Epithelial cell of prostate (primary cell): ENCODE results near the gene TC2N.
"Not testable (repeated sequence)": the region's sequence is repeated elsewhere in the genome, so short reads cannot be mapped to it uniquely, and the experiment has no call there.

Source experiments
- DNase-seq: peaks from one replicate; pipeline ENCODE4 v3.0.0-alpha.2; 2011; ENCODE audit warnings: low read depth, low spot score
- H3K27ac ChIP-seq: fragments of 450-650 bp; 2 replicates; pipeline ENCODE4 v1.5.1; 2017; ENCODE audit warnings: mild to moderate bottlenecking

Gene TC2N

GRCh38 chr14:91867316-91867988, at the start of gene TC2N:
TC2N (minus strand) TSS chr14:91867536; CDS start chr14:91813769, 53,767 bp downstream.
- no peak within 1 kb of the TSS for H3K27ac ChIP-seq
- no peak for DNase-seq

- no peak for DNase-seq
- H3K27ac ChIP-seq, result no peak overlapping the region
Observed at GRCh38 chr14:91912035-91912434, 44.7 kb upstream of the TC2N start.

DNA sequence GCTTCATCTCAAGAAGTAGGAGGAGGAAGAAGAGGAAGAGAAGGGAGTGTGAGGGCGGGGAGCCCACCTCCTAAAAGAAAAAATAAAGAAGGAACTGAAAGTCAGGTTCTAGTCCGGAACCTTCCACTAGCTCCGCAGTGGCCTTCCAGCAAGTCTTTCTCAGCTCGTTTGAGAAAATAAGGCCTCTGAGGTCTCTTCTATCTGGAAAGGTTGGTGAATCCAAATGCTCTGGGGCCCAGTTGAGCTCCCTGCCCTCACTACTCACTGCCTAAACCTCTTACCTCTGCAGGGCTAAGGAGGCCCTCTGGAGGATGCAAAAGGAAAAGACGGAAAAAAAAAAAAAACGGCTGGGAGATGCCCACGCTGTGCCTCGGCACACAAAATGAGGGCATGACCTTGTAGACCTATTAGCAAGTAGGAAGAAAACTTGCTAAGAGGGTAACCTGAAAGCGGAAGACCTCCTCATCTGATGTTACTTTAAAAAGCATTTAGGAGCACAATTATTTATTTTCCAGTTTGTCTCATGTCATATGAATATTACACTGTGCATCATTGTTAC, 44.2 kb upstream of the TC2N start:
- H3K27ac ChIP-seq, result no peak overlapping the region
- peak; percentile 6 for DNase-seq

- DNase-seq, result no peak
- no peak overlapping the region for H3K27ac ChIP-seq
Observed at GRCh38 chr14:91910196-91910595, 42.9 kb upstream of the TC2N start.

- no peak for DNase-seq
Observed at GRCh38 chr14:91906374-91906773, 39.0 kb upstream of the TC2N start.

DNA sequence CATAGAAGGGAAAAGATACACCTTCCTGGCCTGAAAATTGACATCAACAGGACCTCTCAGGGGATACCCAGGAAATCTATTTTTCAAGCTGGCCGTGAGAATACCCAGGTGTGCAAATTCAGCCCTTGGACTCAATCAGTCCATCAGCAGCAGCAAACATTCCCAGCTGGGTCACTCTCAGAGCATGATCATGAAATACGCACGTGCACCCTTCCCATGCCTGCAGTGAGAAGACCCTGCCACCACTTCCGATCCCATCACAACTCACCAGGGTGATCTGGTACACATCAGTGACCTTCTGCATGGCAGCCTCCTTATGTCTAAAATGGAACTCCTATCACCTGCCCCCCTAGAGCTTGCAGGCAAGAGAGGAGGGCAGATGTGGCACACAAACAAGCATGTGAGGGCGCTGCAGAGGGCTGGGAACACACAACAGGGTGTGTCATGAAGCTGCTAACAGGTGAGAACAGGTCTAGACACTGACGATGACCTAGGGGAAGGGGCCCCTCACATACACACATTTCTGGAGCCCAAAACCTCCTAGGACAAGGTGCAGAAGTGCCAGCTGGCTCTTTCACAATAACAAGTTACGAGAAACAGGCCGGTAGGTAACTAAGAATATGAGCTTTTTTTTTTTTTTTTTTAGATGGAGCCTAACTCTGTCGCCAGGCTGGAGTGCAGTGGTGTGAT, 37.8 kb upstream of the TC2N start:
- no peak for DNase-seq
- H3K27ac ChIP-seq, result no peak overlapping the region

More at GRCh38 chr14:91906374-91906773, 39.0 kb upstream of the TC2N start:
- H3K27ac ChIP-seq, result no peak overlapping the region

DNA sequence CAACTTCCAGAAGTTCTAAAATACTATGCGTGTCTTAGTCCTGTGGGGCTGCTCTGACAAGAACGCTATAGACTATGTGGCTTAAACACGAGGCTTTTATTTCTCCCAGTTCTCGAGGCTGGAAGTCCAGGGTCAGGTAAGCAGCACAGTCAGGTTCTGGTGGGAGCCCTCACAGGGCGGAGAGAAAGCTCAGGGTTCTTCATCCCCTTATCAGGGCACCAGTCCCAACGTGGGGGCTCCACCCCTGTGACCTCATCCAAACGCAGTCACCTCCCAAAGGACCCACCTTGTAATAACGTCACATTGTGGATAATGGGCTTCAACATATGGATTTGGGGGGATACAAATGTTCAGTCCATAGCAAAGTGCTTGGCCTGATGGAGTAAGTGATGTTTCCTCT, 37.1 kb upstream of the TC2N start:
- no peak for DNase-seq

DNA sequence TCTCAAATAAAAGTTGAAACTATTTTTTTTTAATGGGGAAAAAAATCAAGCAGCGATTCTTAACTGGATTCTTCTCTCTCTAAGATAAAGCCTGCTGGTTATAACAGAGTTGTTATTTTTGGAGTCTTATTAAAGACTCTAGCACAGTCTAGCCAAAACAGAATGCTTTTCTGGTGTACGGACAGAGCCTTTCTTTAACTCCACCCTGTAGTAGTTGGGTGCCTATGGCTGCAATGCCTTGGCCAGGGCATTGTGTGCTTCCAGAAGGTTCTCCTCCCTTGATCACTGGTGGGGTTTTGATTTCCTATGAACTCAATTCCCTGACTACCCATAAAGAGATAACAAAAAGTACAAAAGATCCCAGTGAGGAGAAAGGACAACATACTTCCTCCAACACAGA, 35.7 kb upstream of the TC2N start:
- H3K27ac ChIP-seq, result no peak overlapping the region
- DNase-seq, result no peak

More for the DNA sequence above, 37.1 kb upstream of the TC2N start:
- no peak overlapping the region for H3K27ac ChIP-seq

- no peak overlapping the region for H3K27ac ChIP-seq
- DNase-seq, result no peak
Observed at GRCh38 chr14:91902336-91902735, 35.0 kb upstream of the TC2N start.

- no peak for DNase-seq
- H3K27ac ChIP-seq, result no peak overlapping the region
Observed at GRCh38 chr14:91901449-91902226, 34.3 kb upstream of the TC2N start.

GRCh38 chr14:91899806-91900205, 32.5 kb upstream of the TC2N start:
- no peak overlapping the region for H3K27ac ChIP-seq
- no peak for DNase-seq

- no peak overlapping the region for H3K27ac ChIP-seq
- DNase-seq, result no peak
Observed at GRCh38 chr14:91899213-91899612, 31.9 kb upstream of the TC2N start.

DNA sequence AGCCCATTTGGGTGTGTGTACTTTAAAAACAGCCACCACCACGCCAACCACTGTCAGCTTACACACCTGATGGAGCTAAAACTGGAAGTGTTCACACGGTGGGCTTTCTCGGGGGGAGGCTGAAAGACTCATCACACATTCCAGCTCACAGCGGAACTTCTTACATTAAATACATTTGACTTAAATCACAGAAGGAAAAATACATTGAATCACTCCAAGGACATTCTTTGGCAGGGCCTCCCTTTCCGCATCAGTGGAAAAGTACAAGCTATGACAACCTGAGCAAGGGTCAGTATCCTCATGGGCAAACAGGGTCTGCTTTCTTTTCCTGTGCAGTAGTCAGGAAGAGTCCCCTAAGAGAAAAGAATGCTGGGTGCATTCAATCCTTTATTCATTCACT, 31.0 kb upstream of the TC2N start:
- no peak overlapping the region for H3K27ac ChIP-seq
- no peak for DNase-seq

DNA sequence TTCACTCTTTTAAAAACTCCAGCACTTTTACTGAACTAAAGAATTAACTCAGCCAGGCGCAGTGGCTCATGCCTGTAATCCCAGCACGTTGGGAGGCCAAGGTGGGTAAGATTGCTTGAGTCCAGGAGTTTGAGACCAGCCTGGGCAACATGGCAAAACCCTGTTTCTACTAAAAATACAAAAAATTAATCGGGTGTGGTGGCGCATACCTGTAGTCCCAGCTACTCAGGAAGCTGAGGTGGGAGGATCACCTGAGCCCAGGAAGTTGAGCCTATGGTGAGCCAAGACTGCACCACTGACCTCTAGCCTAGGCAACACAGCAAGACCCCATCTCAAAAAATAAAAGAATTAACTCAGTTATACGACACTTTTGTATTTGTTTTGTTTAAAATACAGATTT, 30.4 kb upstream of the TC2N start:
- not testable (repeated sequence) for H3K27ac ChIP-seq, DNase-seq

DNA sequence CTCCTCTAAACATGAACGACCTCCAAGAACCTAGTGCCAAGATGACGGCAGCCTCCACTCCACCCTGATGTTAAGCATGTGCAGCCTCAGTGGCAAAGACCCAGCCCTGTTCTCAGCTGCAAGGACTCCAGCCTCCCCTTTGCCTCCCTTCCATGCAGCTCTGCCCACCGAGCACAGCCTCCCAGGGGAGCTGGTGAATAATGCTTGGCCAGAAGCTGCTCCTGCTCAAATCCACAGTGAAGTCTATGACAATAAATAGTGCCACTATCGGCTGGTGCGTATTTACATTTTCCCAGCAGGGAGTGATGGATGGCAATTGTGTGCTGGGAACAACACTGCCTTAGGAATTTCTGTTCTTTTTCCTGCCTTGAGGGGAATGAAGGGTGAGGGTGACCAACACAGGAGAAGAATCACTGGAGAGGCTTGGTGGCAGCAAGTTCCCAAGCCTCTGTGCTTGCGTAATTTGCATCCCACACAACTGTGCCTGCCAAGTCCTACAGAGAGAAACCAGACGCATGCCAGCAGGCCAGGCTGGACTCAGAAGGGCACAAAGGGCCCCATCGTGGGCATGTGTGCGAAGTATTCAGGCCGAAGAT, 29.9 kb upstream of the TC2N start:
- no peak overlapping the region for H3K27ac ChIP-seq
- no peak for DNase-seq

DNA sequence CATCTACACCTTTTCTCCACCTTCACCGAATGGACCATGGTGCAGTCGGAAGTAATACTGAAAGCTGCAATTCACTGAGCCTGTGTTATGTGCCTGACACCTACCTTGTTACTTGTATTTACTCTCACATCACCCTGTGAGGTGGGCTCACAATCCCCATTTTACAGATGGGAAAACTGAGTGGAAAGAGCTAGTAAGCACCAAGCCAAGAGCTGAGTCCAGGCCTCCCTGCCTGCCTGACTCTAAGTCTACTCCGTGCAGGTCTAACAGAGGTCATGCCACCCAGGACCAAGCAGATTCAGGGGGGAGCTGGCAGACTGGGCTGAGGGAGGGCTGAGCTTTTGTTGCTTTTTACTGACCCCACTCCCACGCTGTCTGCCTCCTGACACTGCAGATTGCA, 29.1 kb upstream of the TC2N start:
- no peak for DNase-seq
- H3K27ac ChIP-seq, result no peak overlapping the region

DNA sequence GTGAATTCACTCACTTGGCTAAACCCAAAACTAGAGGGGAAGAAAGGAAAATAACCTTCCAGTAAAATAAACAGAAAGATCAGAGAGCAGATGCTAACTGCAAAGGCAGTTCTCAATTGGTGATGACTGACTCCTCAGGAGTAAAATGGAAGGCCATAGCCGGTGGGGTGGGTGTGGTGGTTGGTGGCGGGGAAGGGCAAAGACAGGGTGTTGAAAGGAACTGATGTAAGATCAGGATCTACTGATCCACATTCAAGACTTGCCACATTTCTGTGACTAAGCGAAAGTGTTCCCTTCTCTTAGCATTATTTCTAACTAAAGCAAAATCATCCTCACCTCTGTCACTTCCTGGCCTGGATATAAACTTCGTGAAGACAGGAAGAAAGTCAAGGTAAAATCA, 26.3 kb upstream of the TC2N start:
- no peak overlapping the region for H3K27ac ChIP-seq
- DNase-seq, result no peak

DNA sequence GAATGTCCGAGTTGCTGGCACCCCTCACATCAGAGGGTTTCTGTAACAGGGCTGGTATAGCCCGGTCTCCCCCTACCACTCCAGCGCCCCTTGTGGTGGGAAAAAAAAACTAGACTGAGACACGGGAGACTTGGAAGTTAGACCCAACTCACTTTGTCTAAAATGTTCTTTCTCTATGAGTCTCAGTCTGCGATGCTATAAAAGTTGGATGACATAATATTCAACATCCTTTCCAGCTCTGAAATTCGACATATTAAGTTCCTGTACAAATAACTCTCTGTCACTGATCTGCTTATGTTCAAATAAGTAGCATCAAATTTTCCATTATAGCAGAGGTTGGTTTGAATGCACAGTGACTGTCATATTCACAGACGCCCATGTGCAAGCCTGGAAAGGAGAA, 25.7 kb upstream of the TC2N start:
- no peak overlapping the region for H3K27ac ChIP-seq
- no peak for DNase-seq

DNA sequence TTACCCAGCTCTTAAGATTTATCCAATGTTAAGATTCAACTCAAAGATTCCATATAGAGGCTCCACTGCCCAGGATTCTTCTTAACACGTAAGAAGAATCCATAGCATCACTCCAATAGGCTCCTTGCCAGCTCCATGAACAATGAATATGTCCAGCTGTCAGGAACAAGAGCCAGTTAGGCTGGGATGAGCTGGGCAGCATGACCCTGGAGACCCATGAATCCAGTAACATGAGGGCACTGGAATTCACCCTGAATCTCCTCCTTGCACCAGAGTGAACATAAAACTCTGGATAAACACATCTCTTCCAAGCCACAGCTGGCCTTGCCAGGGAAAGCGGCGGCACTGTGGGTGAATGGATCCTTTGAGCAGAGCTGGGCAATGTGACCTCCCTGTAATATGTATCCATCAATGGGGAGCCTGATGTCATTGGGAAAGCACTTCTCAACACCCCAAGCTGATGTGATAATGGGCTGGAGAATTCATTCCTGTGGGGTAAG, 24.4 kb upstream of the TC2N start:
- no peak overlapping the region for H3K27ac ChIP-seq
- DNase-seq, result no peak

- no peak overlapping the region for H3K27ac ChIP-seq
- DNase-seq, result no peak
Observed at GRCh38 chr14:91891101-91891500, 23.8 kb upstream of the TC2N start.
